ENCODE measurements around the gene CTSF.
"Not testable (repeated sequence)": the region's sequence is repeated elsewhere in the genome, so short reads cannot be mapped to it uniquely, and the experiment has no call there.

The CTSF gene

GRCh38 chr11:66543263-66544107 is 24.9 kb downstream of the CTSF start:
- no peak overlapping the region for H3K4me3 ChIP-seq (replicated peaks; ENCODE audit: low read depth, low read length)
- TF ChIP-seq CTCF (IDR thresholded peaks at IDR 0.05; ENCODE audit: low read depth, low read length, missing control alignments) = peak; percentile 67
- peak; percentile 27 for DNase-seq (ENCODE audit: extremely low read depth, low read depth)

- TF ChIP-seq CTCF (IDR thresholded peaks at IDR 0.05; ENCODE audit: low read depth, low read length, missing control alignments) = no peak
- no peak for DNase-seq (ENCODE audit: extremely low read depth, low read depth)
- H3K4me3 ChIP-seq (replicated peaks; ENCODE audit: low read depth, low read length) = no peak overlapping the region
Observed at GRCh38 chr11:66542362-66542761, 26.0 kb downstream of the CTSF start.

- no peak overlapping the region for H3K4me3 ChIP-seq (replicated peaks; ENCODE audit: low read depth, low read length)
- no peak for TF ChIP-seq CTCF (IDR thresholded peaks at IDR 0.05; ENCODE audit: low read depth, low read length, missing control alignments)
- no peak for DNase-seq (ENCODE audit: extremely low read depth, low read depth)
Observed at GRCh38 chr11:66541892-66542291, 26.5 kb downstream of the CTSF start.

GRCh38 chr11:66540598-66540997 is 27.8 kb downstream of the CTSF start:
- not testable (repeated sequence) for H3K4me3 ChIP-seq (replicated peaks; ENCODE audit: low read depth, low read length); DNase-seq (ENCODE audit: extremely low read depth, low read depth)

- DNase-seq (ENCODE audit: extremely low read depth, low read depth) = no peak
- no peak for TF ChIP-seq CTCF (IDR thresholded peaks at IDR 0.05; ENCODE audit: low read depth, low read length, missing control alignments)
- no peak overlapping the region for H3K4me3 ChIP-seq (replicated peaks; ENCODE audit: low read depth, low read length)
Observed at GRCh38 chr11:66539870-66540213, 28.6 kb downstream of the CTSF start.

GRCh38 chr11:66539170-66539869 is 29.1 kb downstream of the CTSF start:
- no peak for DNase-seq (ENCODE audit: extremely low read depth, low read depth)
- no peak overlapping the region for H3K4me3 ChIP-seq (replicated peaks; ENCODE audit: low read depth, low read length)
- TF ChIP-seq CTCF (IDR thresholded peaks at IDR 0.05; ENCODE audit: low read depth, low read length, missing control alignments) = no peak

- DNase-seq (ENCODE audit: extremely low read depth, low read depth) = no peak
- H3K4me3 ChIP-seq (replicated peaks; ENCODE audit: low read depth, low read length) = no peak overlapping the region
- no peak for TF ChIP-seq CTCF (IDR thresholded peaks at IDR 0.05; ENCODE audit: low read depth, low read length, missing control alignments)
Observed at GRCh38 chr11:66532784-66533183, 35.6 kb downstream of the CTSF start.

Measured in HFF-Myc (cell line).